PC-3 (cell line): Measurements from ENCODE around the gene TCEA2. TPM values are rescaled to one million over a fixed set of nuclear protein-coding genes. Genes with fewer than 3 reads are reported as not detected.

Source experiments
- ATAC-seq: fragments of 200-7000 bp; cut with Tn5 transposase; 2 replicates; pipeline ENCODE4 v1.9.1; 2020; ENCODE audit warnings: mild to moderate bottlenecking, moderate library complexity
- BruUV-seq: library from RNA; stranded (reverse); fragments of 400-500 nt; replicated peaks from 2 replicates; lab custom pipeline; 2021; lab: Mats Ljungman, UMichigan
- CTCF ChIA-PET: fragments of 300-600 bp; sonication (Branson Sonifier 250); formaldehyde crosslinking; loops from one replicate; lab custom pipeline; 2022; ENCODE audit warnings: antibody characterized with exemption; lab: Charles Lee
- POLR2A ChIA-PET: fragments of 300-600 bp; sonication (Branson Sonifier 250); formaldehyde crosslinking; loops from one replicate; lab custom pipeline; 2022; ENCODE audit warnings: antibody characterized with exemption; ENCODE audit not compliant: unreplicated experiment; lab: Charles Lee
- DNase-seq: peaks from one replicate; pipeline ENCODE4 v3.0.0-alpha.2; 2015
- H2AFZ ChIP-seq: fragments of 300-600 bp; sonication (generic); 2 replicates; pipeline ENCODE4 v1.6.0; 2016; ENCODE audit warnings: antibody characterized with exemption, low read length
- H3F3A ChIP-seq: fragments of 300-600 bp; sonication (generic); one replicate; pipeline ENCODE4 v1.6.0; 2017; ENCODE audit warnings: antibody characterized with exemption, low read length, control low read depth, mild to moderate bottlenecking; ENCODE audit not compliant: unreplicated experiment
- H3K27ac ChIP-seq: fragments of 300-600 bp; sonication (generic); 2 replicates; pipeline ENCODE4 v1.5.1; 2016; ENCODE audit warnings: mild to moderate bottlenecking, low read length
- H3K27me3 ChIP-seq: fragments of 300-600 bp; sonication (generic); 2 replicates; pipeline ENCODE4 v1.6.1; 2016; ENCODE audit warnings: low read length, mixed read lengths
- H3K36me3 ChIP-seq: fragments of 300-600 bp; sonication (generic); 2 replicates; pipeline ENCODE4 v1.6.1; 2016; ENCODE audit warnings: low read depth, mixed run types, low read length, mixed read lengths
- H3K4me1 ChIP-seq: fragments of 300-600 bp; sonication (generic); 2 replicates; pipeline ENCODE4 v1.5.1; 2016; ENCODE audit warnings: low read length; ENCODE audit not compliant: insufficient read depth
- H3K4me2 ChIP-seq: fragments of 300-600 bp; sonication (generic); 2 replicates; pipeline ENCODE4 v1.6.0; 2016; ENCODE audit warnings: low read length
- H3K4me3 ChIP-seq: fragments of 300-600 bp; sonication (generic); 2 replicates; pipeline ENCODE4 v1.5.1; 2016; ENCODE audit warnings: mild to moderate bottlenecking, low read length, mixed read lengths
- H3K79me2 ChIP-seq: fragments of 300-600 bp; sonication (generic); 2 replicates; pipeline ENCODE4 v1.6.1; 2017; ENCODE audit warnings: low read length, mixed read lengths
- H3K9ac ChIP-seq: fragments of 300-600 bp; sonication (generic); 2 replicates; pipeline ENCODE4 v1.6.0; 2016; ENCODE audit warnings: mild to moderate bottlenecking, low read length
- H3K9me2 ChIP-seq: fragments of 300-600 bp; sonication (generic); replicated peaks from 2 replicates; pipeline ENCODE4 v1.6.1; 2016; ENCODE audit warnings: mixed run types, low read length, mixed read lengths
- H3K9me3 ChIP-seq: fragments of 300-600 bp; sonication (generic); 2 replicates; pipeline ENCODE4 v1.6.1; 2016; ENCODE audit warnings: low read length, mixed read lengths
- H4K20me1 ChIP-seq: fragments of 300-600 bp; sonication (generic); 2 replicates; pipeline ENCODE4 v1.6.1; 2016; ENCODE audit warnings: low read length, mixed read lengths
- CTCF ChIP-seq: fragments of 300-600 bp; sonication (generic); conservative IDR thresholded peaks from 2 replicates; pipeline ENCODE4 v1.5.1; 2017; ENCODE audit warnings: antibody characterized with exemption, low read depth, mild to moderate bottlenecking, low read length
- EZH2 ChIP-seq: fragments of 300-600 bp; sonication (generic); IDR thresholded peaks from one replicate; pipeline ENCODE4 v1.6.1; 2017; ENCODE audit warnings: antibody characterized with exemption, mild to moderate bottlenecking, low read length; ENCODE audit not compliant: unreplicated experiment
- EZH2phosphoT487 ChIP-seq: fragments of 300-600 bp; sonication (generic); IDR thresholded peaks from 2 replicates; pipeline ENCODE4 v1.6.1; 2018; ENCODE audit warnings: mild to moderate bottlenecking, antibody characterized with exemption, low read length, borderline replicate concordance
- intact Hi-C: fragments of 100-400 bp; cut with micrococcal nuclease; formaldehyde crosslinking; loops from 2 replicates; pipeline ENCODE4 v1.9.0; 2023
- total RNA-seq: library from RNA; depleted of rRNA; stranded (reverse); fragments of >200 nt; gene quantifications from 2 replicates; pipeline ENCODE4 v1.2.3, GENCODE V29; 2014

Gene TCEA2
- total RNA-seq, 1 experiment from 2014 or later = 19.1 TPM

GRCh38 chr20:64080013-64080812 lies 17.2 kb downstream of the TCEA2 start, which contains the start of gene OPRL1:
Gene OPRL1 (plus strand): TSS chr20:64080082. CDS start chr20:64092721, 12,639 bp downstream.
- Histone ChIP-seq H3K4me1 (peaks cover 24% of the 10 kb centered on the region), H3K9ac (peak within 1 kb of the TSS; percentile 90), H3K27me3 (no peaks in the 10 kb centered on the region), H3K36me3 (no peaks in the 10 kb centered on the region), H3K27ac (peak within 1 kb of the TSS; percentile 45), H3K9me2 (no peaks in the 10 kb centered on the region), H3F3A (no peaks in the 10 kb centered on the region), H3K79me2 (peaks cover 19% of the 10 kb centered on the region), H3K4me3 (peak within 1 kb of the TSS; percentile 97), H3K9me3 (no peaks in the 10 kb centered on the region), H3K4me2 (peak within 1 kb of the TSS; percentile 100), H4K20me1 (no peaks in the 10 kb centered on the region), H2AFZ (peak within 1 kb of the TSS; percentile 93)
- ChIA-PET POLR2A (no interaction called here), CTCF (interaction anchor here (0.6 kb wide), 1 partner anchor 498 kb away, joined by 3 read pairs; no protein-coding TSS in a partner anchor)
- intact Hi-C loops = no loop called here
- BruUV-seq = TSS peak; percentile 69
- ATAC-seq = peak; percentile 21
- peak; percentile 16 for DNase-seq
- no peak for TF ChIP-seq CTCF
- no peak for TF ChIP-seq EZH2
- TF ChIP-seq EZH2phosphoT487 = no peak

- TF ChIP-seq EZH2phosphoT487 (no peak), CTCF (no peak), EZH2 (no peak)
- 0 out of 2 replicates have a peak overlapping the region, but pooled peaks have one; percentile 93 for H2AFZ ChIP-seq
- H3K9ac ChIP-seq = peak overlapping the region; percentile 75
- H3F3A ChIP-seq = no peaks in the 10 kb centered on the region
- H3K4me2 ChIP-seq = peak overlapping the region; percentile 98
- intact Hi-C loops = no loop called here
- CTCF ChIA-PET = interaction anchor here (0.6 kb wide), 1 partner anchor 499 kb away, joined by 3 read pairs; no protein-coding TSS in a partner anchor
- no peaks in the 10 kb centered on the region for H4K20me1 ChIP-seq
- H3K27me3 ChIP-seq = no peaks in the 10 kb centered on the region
- DNase-seq = no peak
- peak overlapping the region; percentile 88; the same call in 1 of the 2 replicates for H3K4me3 ChIP-seq
- POLR2A ChIA-PET = no interaction called here
- peak overlapping the region; percentile 14; the same call in 1 of the 2 replicates for H3K27ac ChIP-seq
- no TSS peak for BruUV-seq
- H3K9me3 ChIP-seq = no peaks in the 10 kb centered on the region
- ATAC-seq = no peak
- peaks cover 24% of the 10 kb centered on the region for H3K4me1 ChIP-seq
- H3K36me3 ChIP-seq = no peaks in the 10 kb centered on the region
- peaks cover 19% of the 10 kb centered on the region for H3K79me2 ChIP-seq
- H3K9me2 ChIP-seq = no peaks in the 10 kb centered on the region
These were observed 18.0 kb downstream of the TCEA2 start for GRCh38 chr20:64080813-64081623.
